HG03135 (cell line): Measurements from ENCODE around the gene MACROH2A1.
"Not testable (repeated sequence)": the region's sequence is repeated elsewhere in the genome, so short reads cannot be mapped to it uniquely, and the experiment has no call there.

ENCODE experiments used
- ATAC-seq: cut with Tn5 transposase; IDR thresholded peaks from one replicate; pipeline ENCODE4 v1.9.1; 2021; ENCODE audit warnings: mild to moderate bottlenecking, moderate library complexity; ENCODE audit not compliant: unreplicated experiment

Gene MACROH2A1

GRCh38 chr5:135379046-135379654 lies 19.9 kb downstream of the MACROH2A1 start:
- no peak for ATAC-seq

GRCh38 chr5:135377751-135378680 lies 21.0 kb downstream of the MACROH2A1 start:
- peak; percentile 8 for ATAC-seq

- ATAC-seq, result peak; percentile 76
Measured at GRCh38 chr5:135376961-135377624, 21.9 kb downstream of the MACROH2A1 start.

GRCh38 chr5:135375040-135375793 lies 23.8 kb downstream of the MACROH2A1 start:
- ATAC-seq, result no peak

- no peak for ATAC-seq
Measured at GRCh38 chr5:135373736-135374515, 25.1 kb downstream of the MACROH2A1 start.

- ATAC-seq, result no peak
Measured at GRCh38 chr5:135372654-135373381, 26.2 kb downstream of the MACROH2A1 start.

- ATAC-seq, result no peak
Measured at GRCh38 chr5:135371622-135372232, 27.3 kb downstream of the MACROH2A1 start.

GRCh38 chr5:135369952-135370351 lies 29.1 kb downstream of the MACROH2A1 start:
- no peak for ATAC-seq

GRCh38 chr5:135367554-135367953 lies 31.5 kb downstream of the MACROH2A1 start:
- no peak for ATAC-seq

- no peak for ATAC-seq
Measured at GRCh38 chr5:135367076-135367475, 32.0 kb downstream of the MACROH2A1 start.

GRCh38 chr5:135365281-135365680 lies 33.8 kb downstream of the MACROH2A1 start:
- ATAC-seq, result no peak

GRCh38 chr5:135364421-135365262 lies 34.4 kb downstream of the MACROH2A1 start:
- ATAC-seq, result no peak

- not testable (repeated sequence) for ATAC-seq
Measured at GRCh38 chr5:135363342-135363741, 35.7 kb downstream of the MACROH2A1 start.

- no peak for ATAC-seq
Measured at GRCh38 chr5:135362102-135362501, 36.9 kb downstream of the MACROH2A1 start.

- ATAC-seq, result no peak
Measured at GRCh38 chr5:135360278-135361274, 38.5 kb downstream of the MACROH2A1 start.

GRCh38 chr5:135359374-135360165 lies 39.5 kb downstream of the MACROH2A1 start:
- ATAC-seq, result no peak
